SK-N-SH treated with all-trans-retinoic acid at 6 μM for 48 hours (cell line): ENCODE results near the gene MCCD1.

Experiments used
- ATAC-seq: fragments of 200-7000 bp; cut with Tn5 transposase; 3 replicates; pipeline ENCODE4 v1.9.1; 2020; ENCODE audit warnings: mild to moderate bottlenecking, moderate library complexity
- BACH2 ChIP-seq: fragments of 250-450 bp; sonication (Bioruptor Pico); IDR thresholded peaks from 2 replicates; pipeline ENCODE4 v1.9.0; 2021; ENCODE audit warnings: mild to moderate bottlenecking, borderline replicate concordance
- CREB5 ChIP-seq: fragments of 250-450 bp; sonication (Bioruptor Pico); IDR thresholded peaks from 2 replicates; pipeline ENCODE4 v1.5.1; 2020; ENCODE audit warnings: low read depth, mild to moderate bottlenecking, moderate library complexity
- CSDC2 ChIP-seq: fragments of 250-450 bp; sonication (Bioruptor Pico); IDR thresholded peaks from 2 replicates; pipeline ENCODE4 v1.5.0; 2020; ENCODE audit warnings: mild to moderate bottlenecking, moderate library complexity
- CSRNP3 ChIP-seq: fragments of 250-450 bp; sonication (Bioruptor Pico); IDR thresholded peaks from 2 replicates; pipeline ENCODE4 v1.5.1; 2021; ENCODE audit warnings: mild to moderate bottlenecking, moderate library complexity
- ESRRG ChIP-seq: fragments of 250-450 bp; sonication (Bioruptor Pico); IDR thresholded peaks from 2 replicates; pipeline ENCODE4 v1.6.1; 2021; ENCODE audit warnings: mild to moderate bottlenecking
- GLIS3 ChIP-seq: fragments of 250-450 bp; sonication (Bioruptor Pico); IDR thresholded peaks from 2 replicates; pipeline ENCODE4 v1.5.0; 2020; ENCODE audit warnings: mild to moderate bottlenecking, moderate library complexity
- ISL1 ChIP-seq: fragments of 250-450 bp; sonication (Bioruptor Pico); IDR thresholded peaks from 2 replicates; pipeline ENCODE4 v2.1.2; 2022; ENCODE audit warnings: mild to moderate bottlenecking, moderate library complexity
- OSR1 ChIP-seq: fragments of 250-450 bp; sonication (Bioruptor Pico); IDR thresholded peaks from 2 replicates; pipeline ENCODE4 v1.8.0; 2022; ENCODE audit warnings: moderate library complexity, mild to moderate bottlenecking, inconsistent platforms
- POU6F1 ChIP-seq: fragments of 250-450 bp; sonication (Bioruptor Pico); IDR thresholded peaks from 2 replicates; pipeline ENCODE4 v1.8.0; 2021; ENCODE audit warnings: low read depth, mild to moderate bottlenecking, moderate library complexity, borderline replicate concordance
- PPARA ChIP-seq: fragments of 250-450 bp; sonication (Bioruptor Pico); IDR thresholded peaks from 2 replicates; pipeline ENCODE4 v1.5.0; 2020; ENCODE audit warnings: mild to moderate bottlenecking, borderline replicate concordance
- RARB ChIP-seq: fragments of 250-450 bp; sonication (Bioruptor Pico); IDR thresholded peaks from 2 replicates; pipeline ENCODE4 v1.8.0; 2021; ENCODE audit warnings: mild to moderate bottlenecking, moderate library complexity
- SNAI2 ChIP-seq: fragments of 250-450 bp; sonication (Bioruptor Pico); IDR thresholded peaks from 2 replicates; pipeline ENCODE4 v1.5.0; 2020; ENCODE audit warnings: mild to moderate bottlenecking, moderate library complexity
- TCF4 ChIP-seq: fragments of 250-450 bp; sonication (Bioruptor Pico); IDR thresholded peaks from 2 replicates; pipeline ENCODE4 v1.8.0; 2021; ENCODE audit warnings: mild to moderate bottlenecking, moderate library complexity, borderline replicate concordance
- TOX ChIP-seq: fragments of 250-450 bp; sonication (Bioruptor Pico); IDR thresholded peaks from 2 replicates; pipeline ENCODE4 v1.8.0; 2021; ENCODE audit warnings: mild to moderate bottlenecking, moderate library complexity, borderline replicate concordance
- TSHZ2 ChIP-seq: fragments of 250-450 bp; sonication (Bioruptor Pico); IDR thresholded peaks from 2 replicates; pipeline ENCODE4 v1.5.0; 2020; ENCODE audit warnings: mild to moderate bottlenecking, moderate library complexity
- ZFP3 ChIP-seq: fragments of 250-450 bp; sonication (Bioruptor Pico); IDR thresholded peaks from 2 replicates; pipeline ENCODE4 v1.5.0; 2020; ENCODE audit warnings: mild to moderate bottlenecking, moderate library complexity
- ZFP30 ChIP-seq: fragments of 450-650 bp; formaldehyde crosslinking; IDR thresholded peaks from 2 replicates; pipeline ENCODE4 v1.5.0; 2022; ENCODE audit warnings: mild to moderate bottlenecking, moderate library complexity
- ZNF565 ChIP-seq: fragments of 450-650 bp; formaldehyde crosslinking; conservative IDR thresholded peaks from 2 replicates; pipeline ENCODE4 v1.5.0; 2020; ENCODE audit warnings: low read depth, mild to moderate bottlenecking, moderate library complexity
- ZNF8 ChIP-seq: fragments of 450-650 bp; formaldehyde crosslinking; IDR thresholded peaks from 2 replicates; pipeline ENCODE4 v1.5.0; 2020; ENCODE audit warnings: mild to moderate bottlenecking, moderate library complexity

Gene MCCD1

GRCh38 chr6:31535538-31536324 lies 7.0 kb downstream of the MCCD1 start (continued):
- TF ChIP-seq TSHZ2 (CRISPR knock-in tag), result no peak
- TF ChIP-seq CSRNP3 (CRISPR knock-in tag), result no peak
- no peak for TF ChIP-seq SNAI2
- no peak for TF ChIP-seq ISL1 (CRISPR knock-in tag)
- TF ChIP-seq TCF4 (CRISPR knock-in tag), result no peak
- no peak for TF ChIP-seq ZFP30 (CRISPR knock-in tag)

GRCh38 chr6:31538805-31539400 lies 10.1 kb downstream of the MCCD1 start:
- ATAC-seq, result no peak
- TF ChIP-seq TCF4 (CRISPR knock-in tag), result no peak
- TF ChIP-seq SNAI2, result no peak
- no peak for TF ChIP-seq CSDC2
- no peak for TF ChIP-seq RARB

GRCh38 chr6:31540640-31541039 lies 11.9 kb downstream of the MCCD1 start:
- no peak for ATAC-seq
- no peak for TF ChIP-seq ZFP3 (CRISPR knock-in tag)
- TF ChIP-seq ZNF565, result no peak
- TF ChIP-seq ESRRG (CRISPR knock-in tag), result no peak
- no peak for TF ChIP-seq PPARA (CRISPR knock-in tag)
- TF ChIP-seq TCF4 (CRISPR knock-in tag), result no peak
- TF ChIP-seq CREB5 (CRISPR knock-in tag), result no peak
- no peak for TF ChIP-seq ZFP30 (CRISPR knock-in tag)
- TF ChIP-seq ISL1 (CRISPR knock-in tag), result no peak
- TF ChIP-seq ZNF8 (CRISPR knock-in tag), result no peak
- no peak for TF ChIP-seq TOX (CRISPR knock-in tag)
- no peak for TF ChIP-seq BACH2 (CRISPR knock-in tag)
- TF ChIP-seq SNAI2, result no peak
- no peak for TF ChIP-seq OSR1 (CRISPR knock-in tag)
- no peak for TF ChIP-seq GLIS3 (CRISPR knock-in tag)
- TF ChIP-seq, all 23 proteins: peak for 0

GRCh38 chr6:31541059-31541657 lies 12.4 kb downstream of the MCCD1 start:
- peak; percentile 9 for ATAC-seq
- TF ChIP-seq BACH2 (CRISPR knock-in tag), result no peak
- TF ChIP-seq ESRRG (CRISPR knock-in tag), result no peak
- no peak for TF ChIP-seq TCF4 (CRISPR knock-in tag)
- no peak for TF ChIP-seq ZFP30 (CRISPR knock-in tag)
- no peak for TF ChIP-seq TSHZ2 (CRISPR knock-in tag)
- no peak for TF ChIP-seq CSRNP3 (CRISPR knock-in tag)
- TF ChIP-seq OSR1 (CRISPR knock-in tag), result no peak
- TF ChIP-seq POU6F1 (CRISPR knock-in tag), result no peak
- TF ChIP-seq RARB, result no peak
- no peak for TF ChIP-seq GLIS3 (CRISPR knock-in tag)
- no peak for TF ChIP-seq ISL1 (CRISPR knock-in tag)
- TF ChIP-seq TOX (CRISPR knock-in tag), result no peak
